Measurements from ENCODE around the gene MRPL52.

MRPL52 gene

DNA sequence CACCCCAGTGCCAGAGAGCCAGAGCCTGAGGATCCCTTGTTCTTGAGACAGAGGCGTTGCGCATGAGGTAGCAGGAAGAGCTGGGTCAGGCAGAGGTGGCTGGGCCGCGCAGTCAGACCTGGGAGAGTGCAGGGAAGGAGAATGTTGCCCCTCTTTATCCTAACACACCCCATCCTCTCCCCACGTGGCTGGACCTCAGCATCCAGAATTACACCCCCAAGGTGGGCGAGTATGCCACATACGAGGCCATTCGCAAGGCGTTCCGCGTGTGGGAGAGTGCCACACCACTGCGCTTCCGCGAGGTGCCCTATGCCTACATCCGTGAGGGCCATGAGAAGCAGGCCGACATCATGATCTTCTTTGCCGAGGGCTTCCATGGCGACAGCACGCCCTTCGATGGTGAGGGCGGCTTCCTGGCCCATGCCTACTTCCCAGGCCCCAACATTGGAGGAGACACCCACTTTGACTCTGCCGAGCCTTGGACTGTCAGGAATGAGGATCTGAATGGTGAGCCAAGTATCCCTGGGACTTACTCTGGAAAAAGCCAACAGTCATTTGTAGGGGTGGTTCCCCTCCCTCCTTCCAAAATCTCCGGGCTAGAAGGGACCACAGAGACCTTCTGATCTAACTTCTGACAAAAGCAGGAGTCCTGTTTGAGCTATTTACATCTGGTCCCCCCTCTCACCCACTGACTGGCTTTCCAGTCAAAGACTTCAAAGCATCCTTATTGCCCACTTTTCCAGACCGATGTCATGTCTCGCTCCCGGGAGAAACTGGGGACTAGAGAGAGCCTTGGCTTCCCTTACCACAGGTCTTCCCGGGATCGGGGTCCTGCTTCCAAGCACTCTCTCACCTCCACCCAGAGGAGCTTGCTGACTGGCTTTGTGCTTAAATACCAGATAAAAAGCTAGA lies 12.8 kb downstream of the MRPL52 start:
- H3K27ac ChIP-seq = no peak overlapping the region
- TF ChIP-seq, protein P1, sequence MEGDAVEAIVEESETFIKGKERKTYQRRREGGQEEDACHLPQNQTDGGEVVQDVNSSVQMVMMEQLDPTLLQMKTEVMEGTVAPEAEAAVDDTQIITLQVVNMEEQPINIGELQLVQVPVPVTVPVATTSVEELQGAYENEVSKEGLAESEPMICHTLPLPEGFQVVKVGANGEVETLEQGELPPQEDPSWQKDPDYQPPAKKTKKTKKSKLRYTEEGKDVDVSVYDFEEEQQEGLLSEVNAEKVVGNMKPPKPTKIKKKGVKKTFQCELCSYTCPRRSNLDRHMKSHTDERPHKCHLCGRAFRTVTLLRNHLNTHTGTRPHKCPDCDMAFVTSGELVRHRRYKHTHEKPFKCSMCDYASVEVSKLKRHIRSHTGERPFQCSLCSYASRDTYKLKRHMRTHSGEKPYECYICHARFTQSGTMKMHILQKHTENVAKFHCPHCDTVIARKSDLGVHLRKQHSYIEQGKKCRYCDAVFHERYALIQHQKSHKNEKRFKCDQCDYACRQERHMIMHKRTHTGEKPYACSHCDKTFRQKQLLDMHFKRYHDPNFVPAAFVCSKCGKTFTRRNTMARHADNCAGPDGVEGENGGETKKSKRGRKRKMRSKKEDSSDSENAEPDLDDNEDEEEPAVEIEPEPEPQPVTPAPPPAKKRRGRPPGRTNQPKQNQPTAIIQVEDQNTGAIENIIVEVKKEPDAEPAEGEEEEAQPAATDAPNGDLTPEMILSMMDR (conservative IDR thresholded peaks at IDR 0.05) = no peak

GRCh38 chr14:22843123-22843925 lies 13.6 kb downstream of the MRPL52 start:
- H3K27ac ChIP-seq = no peak overlapping the region
- TF ChIP-seq, protein P1 (conservative IDR thresholded peaks at IDR 0.05) = no peak

DNA sequence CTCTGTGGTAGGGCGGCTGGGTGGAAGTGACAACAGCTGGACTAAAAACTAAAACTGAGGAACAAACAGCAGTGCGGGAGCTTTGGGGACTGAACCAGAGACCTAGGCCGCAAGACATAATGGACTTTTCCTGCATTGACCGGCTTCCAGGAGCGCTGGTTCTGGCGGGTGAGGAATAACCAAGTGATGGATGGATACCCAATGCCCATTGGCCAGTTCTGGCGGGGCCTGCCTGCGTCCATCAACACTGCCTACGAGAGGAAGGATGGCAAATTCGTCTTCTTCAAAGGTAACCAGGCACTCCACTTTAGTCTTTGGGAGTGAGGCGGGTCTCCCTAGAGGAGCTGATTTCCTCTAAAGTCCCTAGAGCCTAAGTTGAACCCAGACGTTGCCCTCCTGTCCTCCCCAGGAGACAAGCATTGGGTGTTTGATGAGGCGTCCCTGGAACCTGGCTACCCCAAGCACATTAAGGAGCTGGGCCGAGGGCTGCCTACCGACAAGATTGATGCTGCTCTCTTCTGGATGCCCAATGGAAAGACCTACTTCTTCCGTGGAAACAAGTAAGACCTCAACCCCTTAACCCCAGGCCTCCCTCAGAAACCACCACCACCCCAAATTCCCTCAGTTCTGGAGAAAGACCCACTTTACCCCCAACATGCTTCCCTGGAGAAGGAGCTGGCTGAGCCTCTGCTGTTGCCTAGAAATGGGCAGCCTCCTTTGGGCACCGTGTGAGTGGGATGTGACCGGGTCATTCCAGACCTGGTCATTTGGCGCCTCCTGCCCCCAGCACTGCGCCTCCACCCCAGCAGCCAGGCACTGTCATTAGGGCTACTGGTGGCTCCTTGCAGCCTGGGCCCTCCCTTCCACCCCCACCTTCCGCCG lies 14.8 kb downstream of the MRPL52 start:
- H3K27ac ChIP-seq = no peak overlapping the region
- TF ChIP-seq, protein P1 (conservative IDR thresholded peaks at IDR 0.05) = no peak

- H3K27ac ChIP-seq = no peak overlapping the region
- TF ChIP-seq, protein P1 (conservative IDR thresholded peaks at IDR 0.05) = no peak
Observed at GRCh38 chr14:22845103-22845394, 15.4 kb downstream of the MRPL52 start.

DNA sequence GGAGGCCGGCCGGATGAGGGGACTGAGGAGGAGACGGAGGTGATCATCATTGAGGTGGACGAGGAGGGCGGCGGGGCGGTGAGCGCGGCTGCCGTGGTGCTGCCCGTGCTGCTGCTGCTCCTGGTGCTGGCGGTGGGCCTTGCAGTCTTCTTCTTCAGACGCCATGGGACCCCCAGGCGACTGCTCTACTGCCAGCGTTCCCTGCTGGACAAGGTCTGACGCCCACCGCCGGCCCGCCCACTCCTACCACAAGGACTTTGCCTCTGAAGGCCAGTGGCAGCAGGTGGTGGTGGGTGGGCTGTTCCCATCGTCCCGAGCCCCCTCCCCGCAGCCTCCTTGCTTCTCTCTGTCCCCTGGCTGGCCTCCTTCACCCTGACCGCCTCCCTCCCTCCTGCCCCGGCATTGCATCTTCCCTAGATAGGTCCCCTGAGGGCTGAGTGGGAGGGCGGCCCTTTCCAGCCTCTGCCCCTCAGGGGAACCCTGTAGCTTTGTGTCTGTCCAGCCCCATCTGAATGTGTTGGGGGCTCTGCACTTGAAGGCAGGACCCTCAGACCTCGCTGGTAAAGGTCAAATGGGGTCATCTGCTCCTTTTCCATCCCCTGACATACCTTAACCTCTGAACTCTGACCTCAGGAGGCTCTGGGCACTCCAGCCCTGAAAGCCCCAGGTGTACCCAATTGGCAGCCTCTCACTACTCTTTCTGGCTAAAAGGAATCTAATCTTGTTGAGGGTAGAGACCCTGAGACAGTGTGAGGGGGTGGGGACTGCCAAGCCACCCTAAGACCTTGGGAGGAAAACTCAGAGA lies 16.3 kb downstream of the MRPL52 start:
- no peak overlapping the region for H3K27ac ChIP-seq
- TF ChIP-seq, protein P1 (conservative IDR thresholded peaks at IDR 0.05) = no peak

DNA sequence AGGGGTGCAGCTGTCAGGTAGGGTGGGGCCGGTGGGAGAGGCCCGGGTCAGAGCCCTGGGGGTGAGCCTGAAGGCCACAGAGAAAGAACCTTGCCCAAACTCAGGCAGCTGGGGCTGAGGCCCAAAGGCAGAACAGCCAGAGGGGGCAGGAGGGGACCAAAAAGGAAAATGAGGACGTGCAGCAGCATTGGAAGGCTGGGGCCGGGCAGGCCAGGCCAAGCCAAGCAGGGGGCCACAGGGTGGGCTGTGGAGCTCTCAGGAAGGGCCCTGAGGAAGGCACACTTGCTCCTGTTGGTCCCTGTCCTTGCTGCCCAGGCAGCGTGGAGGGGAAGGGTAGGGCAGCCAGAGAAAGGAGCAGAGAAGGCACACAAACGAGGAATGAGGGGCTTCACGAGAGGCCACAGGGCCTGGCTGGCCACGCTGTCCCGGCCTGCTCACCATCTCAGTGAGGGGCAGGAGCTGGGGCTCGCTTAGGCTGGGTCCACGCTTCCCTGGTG lies 17.2 kb downstream of the MRPL52 start:
- TF ChIP-seq, protein P1 (conservative IDR thresholded peaks at IDR 0.05) = no peak
- no peak overlapping the region for H3K27ac ChIP-seq

Measured in VCaP (cell line).